ENCODE measurements around the gene FAM228B. TPM values are rescaled to one million over a fixed set of nuclear protein-coding genes. Genes with fewer than 3 reads are reported as not detected.
"Not testable (repeated sequence)": the region's sequence is repeated elsewhere in the genome, so short reads cannot be mapped to it uniquely, and the experiment has no call there.

FAM228B gene
- total RNA-seq, 1 donor from 2014 or later: 6.6 TPM

DNA sequence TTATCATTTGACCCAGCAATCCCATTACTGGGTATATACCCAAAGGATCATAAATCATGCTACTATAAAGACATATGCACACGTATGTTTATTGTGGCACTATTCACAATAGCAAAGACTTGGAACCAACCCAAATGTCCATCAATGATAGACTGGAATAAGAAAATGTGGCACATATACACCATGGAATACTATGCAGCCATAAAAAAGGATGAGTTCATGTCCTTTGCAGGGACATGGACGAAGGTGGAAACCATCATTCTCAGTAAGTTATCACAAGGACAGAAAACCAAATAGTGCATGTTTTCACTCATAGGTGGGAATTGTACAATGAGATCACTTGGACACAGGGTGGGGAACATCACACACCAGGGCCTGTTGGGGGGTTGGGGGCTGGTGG lies 22.5 kb upstream of the FAM228B start:
- intact Hi-C loops (cut with micrococcal nuclease): not testable (repeated sequence)

DNA sequence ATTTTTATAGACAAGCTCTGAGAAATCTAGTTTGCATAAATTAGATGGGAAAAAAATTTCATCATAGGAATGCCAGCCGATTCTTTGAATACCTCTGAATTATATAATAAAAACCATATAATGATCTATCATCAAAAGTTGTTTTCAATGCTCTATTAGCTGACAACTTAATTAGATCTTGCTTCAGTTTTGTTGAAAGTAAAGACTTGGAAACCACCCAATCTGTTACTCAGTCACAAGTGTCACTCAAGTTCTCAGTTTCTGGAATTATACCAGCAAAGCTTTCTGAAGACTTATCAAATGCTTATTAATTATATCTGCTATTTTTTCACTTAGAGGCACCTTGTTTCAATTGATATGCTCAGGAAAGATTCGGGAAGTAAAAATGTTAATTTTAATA lies 21.3 kb upstream of the FAM228B start:
- intact Hi-C loops (cut with micrococcal nuclease): no loop called here

DNA sequence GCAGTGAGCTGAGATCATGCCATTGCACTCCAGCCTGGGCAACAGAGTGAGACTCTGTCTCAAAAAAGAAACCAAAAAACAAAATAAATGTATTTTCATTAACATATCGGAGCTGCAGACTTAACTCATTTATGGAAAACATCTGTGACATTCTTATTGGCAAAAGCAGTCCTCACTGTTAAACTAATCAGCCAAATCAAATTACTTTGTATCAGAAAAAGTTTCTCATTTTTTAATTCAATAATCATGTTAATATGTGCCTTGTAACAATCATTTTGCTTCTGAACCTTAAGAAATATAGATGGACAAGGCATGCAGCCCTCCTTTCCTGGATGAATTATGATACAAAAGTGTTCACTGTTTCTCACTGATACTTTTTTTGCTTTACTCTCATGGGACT lies 20.6 kb upstream of the FAM228B start:
- intact Hi-C loops (cut with micrococcal nuclease): no loop called here

DNA sequence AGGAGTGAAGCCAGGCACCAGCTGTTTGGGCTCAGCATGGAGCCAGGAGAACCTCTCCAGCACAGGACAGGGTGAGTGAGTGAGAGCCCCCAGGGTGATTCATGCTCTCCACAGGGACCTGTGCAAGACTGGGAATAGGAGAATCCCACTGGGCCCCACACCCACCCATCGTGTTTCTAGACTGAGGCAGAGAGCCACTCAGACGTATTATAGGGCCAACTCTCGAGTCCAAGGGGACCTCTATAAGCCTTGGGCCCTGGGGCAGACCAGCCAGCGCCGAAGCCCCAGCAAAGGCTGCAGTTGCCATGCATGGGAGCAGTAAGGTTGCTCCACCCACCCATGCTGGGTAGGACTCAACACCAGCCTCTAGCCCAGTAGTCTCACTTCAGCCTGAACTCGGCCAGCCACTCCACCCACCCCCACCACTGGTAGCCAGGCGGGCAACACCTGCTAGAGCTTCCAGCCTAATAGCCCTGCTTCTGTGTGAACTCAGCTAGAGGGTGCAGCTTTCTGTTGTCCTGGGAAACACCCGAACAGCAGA lies 19.1 kb upstream of the FAM228B start:
- intact Hi-C loops (cut with micrococcal nuclease): no loop called here

DNA sequence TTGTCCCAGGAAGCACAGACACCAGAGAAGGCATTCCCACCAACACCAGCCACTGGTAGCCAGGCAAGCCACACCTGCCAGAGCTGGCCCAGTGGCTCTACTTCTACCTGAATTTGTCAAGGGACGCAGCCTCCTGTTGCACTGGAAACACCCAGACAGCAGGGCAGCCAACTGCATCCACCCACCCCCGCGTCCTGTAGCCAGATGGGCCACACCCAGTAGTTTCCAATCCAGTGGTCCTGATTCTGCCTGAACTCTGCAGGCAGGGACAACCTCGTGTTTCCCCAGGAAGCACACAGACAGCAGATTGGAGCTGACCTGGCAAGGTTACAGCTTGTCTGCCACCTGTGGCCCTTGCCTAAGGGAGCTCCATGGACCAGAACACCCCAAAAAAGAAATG lies 18.4 kb upstream of the FAM228B start:
- intact Hi-C loops (cut with micrococcal nuclease): no loop called here

DNA sequence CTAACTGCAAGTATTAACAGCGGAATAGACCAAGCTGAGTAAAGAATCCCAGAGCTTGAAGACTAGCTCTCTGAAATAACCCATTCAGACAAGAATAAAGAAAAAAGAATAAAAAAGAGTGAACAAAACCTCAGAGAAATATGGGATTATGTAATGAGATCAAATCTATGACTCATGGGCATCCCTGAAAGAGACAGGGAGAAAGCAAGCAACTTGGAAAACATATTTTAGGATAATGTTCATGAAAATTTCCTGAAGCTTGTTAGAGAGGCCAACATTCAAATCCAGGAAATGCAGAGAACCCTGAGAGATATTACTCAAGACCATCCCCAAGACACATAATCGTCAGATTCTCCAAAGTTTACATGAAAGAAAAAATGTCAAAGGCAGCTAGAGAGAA lies 17.5 kb upstream of the FAM228B start:
- intact Hi-C loops (cut with micrococcal nuclease): no loop called here

DNA sequence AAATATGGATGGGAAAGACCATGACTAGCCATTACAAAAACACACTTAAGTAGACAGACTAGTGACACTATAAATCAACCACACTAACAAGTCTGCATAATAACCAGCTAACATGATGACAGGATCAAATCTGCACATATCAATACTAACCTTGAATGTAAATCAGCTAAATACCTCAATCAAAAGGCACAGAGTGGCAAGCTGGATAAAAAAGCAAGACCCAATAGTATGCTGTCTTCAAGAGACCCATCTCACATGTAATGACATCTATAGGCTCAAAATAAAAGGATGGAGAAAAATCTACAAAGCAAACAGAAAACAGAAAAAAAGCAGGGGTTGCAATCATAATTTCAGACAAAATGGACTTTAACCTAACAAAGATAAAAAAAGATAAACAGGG lies 16.5 kb upstream of the FAM228B start:
- intact Hi-C loops (cut with micrococcal nuclease): no loop called here

DNA sequence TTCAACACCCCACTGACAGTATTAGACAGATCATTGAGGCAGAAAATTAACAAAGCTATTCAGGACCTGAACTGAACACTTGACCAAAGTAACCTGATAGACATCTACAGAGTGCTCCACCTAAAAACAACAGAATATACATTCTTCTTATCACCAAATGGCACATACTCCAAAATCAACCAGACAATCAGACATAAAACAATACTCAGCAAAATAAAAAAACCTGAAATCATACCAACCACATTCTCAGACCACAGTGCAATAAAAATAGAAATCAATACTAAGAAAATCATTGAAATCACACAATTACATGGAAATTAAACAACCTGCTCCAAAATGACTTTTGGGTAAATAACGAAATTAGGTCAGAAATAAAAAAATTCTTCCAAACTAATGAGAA lies 15.9 kb upstream of the FAM228B start:
- intact Hi-C loops (cut with micrococcal nuclease): no loop called here

DNA sequence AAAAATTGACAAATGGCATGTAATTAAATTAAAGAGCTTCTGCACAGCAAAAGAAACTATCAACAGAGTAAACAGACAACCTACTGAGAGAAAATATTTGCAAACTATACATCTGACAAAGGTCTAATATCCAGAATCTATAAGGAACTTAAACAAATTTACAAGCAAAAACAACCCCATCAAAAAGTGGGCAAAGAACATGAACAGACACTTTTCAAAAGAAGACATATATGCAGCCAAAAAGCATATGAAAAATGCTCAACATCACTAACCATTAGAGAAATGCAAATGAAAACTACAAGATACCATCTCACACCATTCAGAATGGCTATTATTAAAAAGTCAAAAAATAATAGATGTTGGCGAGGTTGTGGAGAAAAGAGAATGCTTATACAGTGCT lies 13.8 kb upstream of the FAM228B start:
- intact Hi-C loops (cut with micrococcal nuclease): not testable (repeated sequence)

DNA sequence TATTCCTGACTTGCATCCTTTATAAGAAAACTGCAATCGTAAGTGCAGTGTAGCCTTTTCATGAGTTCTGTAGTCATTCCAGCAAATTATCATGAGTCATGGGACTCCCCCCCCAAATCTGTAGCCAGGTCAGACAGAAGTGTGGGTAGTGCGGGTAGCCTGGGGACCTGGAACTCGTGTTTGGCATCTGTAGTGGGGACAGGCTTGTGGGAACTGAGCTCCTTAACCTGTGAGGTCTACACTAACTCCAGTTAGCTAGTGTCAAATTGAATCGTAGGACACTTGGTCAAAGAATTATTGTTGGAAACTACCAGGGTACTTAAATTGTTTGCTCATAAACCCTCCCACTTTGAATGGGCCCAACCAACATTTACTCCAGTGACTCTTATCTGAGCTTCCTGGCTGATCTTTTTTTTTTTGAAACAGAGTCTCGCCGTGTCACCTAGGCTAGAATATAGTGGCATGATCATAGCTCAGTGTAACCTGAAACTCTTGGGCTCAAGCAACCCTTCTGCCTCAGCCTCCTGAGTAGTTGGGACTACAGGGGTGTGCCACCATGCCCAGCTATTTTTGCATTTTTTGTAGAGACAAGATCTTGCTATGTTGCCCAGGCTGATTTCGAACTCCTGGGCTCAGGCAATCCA lies 12.5 kb upstream of the FAM228B start:
- intact Hi-C loops (cut with micrococcal nuclease): no loop called here

DNA sequence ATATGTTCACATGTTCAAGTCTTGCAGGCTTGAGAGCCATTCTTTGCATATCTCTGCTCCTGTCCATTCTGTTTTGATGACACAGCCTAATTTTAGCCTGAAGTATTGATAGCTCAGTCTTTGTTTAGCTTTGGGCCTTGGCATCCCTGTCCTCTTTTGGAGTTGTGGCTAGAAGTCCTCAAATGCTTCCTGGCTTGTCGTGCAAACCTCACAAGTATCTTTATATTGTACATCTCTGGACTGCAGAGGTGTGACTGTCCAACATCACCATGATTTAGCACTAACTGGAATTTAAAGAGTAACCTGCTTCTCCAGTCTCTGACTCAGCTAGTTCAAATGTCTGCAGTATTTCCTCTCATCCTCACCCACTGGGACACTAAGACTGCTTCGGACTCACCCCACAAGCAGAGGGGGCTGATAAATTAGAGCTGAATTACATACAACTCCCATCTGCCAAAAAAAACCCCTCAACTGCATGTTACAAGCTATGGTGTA lies 11.8 kb upstream of the FAM228B start:
- intact Hi-C loops (cut with micrococcal nuclease): no loop called here

DNA sequence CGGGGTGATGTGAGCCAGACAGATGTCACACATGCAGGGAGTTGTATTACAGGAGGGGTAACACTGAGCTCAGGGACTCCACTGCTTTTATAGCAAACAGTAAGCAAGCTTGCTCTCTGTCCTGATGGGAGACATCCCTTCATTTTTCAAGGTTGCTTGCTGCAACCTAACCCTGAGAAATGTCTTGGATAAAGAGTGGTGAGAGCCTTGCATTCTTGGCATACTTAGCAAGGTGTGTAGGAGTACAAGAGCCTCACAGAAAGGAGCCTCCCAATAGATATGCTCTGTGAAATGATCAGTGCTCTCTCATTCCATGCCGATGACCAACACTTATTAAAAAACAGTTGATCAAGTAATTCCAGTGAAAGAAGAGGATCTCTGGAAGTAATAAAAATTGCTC lies 8.2 kb upstream of the FAM228B start:
- intact Hi-C loops (cut with micrococcal nuclease): no loop called here

DNA sequence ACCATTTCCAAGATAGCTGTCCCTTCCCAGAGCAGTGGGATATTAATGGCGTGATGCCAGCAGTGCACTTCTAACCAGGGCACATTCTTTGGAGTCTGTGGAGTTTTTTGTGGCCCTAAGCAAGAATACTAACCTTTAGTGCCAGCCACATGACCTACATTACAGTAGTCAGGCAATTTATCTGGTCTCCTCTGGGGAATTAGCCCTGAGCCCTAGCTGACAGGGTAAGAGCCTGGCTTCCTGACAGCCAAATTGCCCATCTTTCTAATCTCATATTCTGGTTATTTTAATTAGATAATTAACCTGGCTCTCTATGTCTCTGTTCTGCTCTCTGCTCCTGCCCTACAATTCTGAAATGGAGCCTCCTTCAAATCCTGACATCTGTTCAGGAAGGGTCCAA lies 5.4 kb upstream of the FAM228B start:
- intact Hi-C loops (cut with micrococcal nuclease): no loop called here

DNA sequence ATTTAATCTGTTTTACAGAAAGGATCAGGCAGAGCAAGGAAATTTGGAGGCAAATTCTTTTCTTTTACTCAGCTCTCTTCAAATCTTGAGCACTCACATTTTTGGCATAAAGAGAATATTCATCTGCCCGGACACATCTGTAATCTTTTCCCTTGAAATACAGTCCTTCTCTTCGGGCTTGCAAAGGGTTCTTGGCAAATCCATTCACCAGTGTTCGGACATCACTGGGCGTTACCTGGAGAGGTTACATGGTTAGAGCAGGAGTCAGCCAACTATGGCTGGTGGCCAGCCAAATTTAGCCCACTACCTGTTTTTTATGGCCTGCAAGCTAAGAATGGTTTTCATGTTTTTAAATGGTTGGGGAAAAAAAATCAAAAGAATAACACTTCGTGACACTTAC lies 2.2 kb upstream of the FAM228B start:
- intact Hi-C loops (cut with micrococcal nuclease): loop anchor here (5.0 to 10.0 kb wide), 3 partner anchors 194 to 374 kb away; partner anchors contain the start of genes ATAD2B, ITSN2 and NCOA1

DNA sequence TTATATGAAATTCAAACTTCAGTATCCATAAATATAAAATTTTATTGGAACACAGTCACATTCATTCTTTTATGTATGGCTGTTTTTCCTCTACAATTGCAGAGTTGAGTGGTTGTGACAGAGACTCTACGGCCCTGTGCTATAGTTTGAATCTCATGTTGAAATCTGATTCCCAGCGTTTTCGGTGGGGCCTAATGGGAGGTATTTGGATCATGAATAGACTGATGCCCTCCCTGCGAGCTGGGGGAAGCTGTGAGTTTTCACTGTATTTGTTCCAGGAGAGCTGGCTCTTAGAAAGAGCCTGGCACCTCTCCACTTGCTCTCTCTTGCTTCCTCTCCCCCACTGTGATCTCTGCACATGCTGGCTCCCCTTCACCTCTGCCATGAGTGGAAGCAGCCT lies 1.8 kb upstream of the FAM228B start:
- intact Hi-C loops (cut with micrococcal nuclease): loop anchor here (5.0 to 10.0 kb wide), 3 partner anchors 194 to 373 kb away; partner anchors contain the start of genes ATAD2B, ITSN2 and NCOA1

DNA sequence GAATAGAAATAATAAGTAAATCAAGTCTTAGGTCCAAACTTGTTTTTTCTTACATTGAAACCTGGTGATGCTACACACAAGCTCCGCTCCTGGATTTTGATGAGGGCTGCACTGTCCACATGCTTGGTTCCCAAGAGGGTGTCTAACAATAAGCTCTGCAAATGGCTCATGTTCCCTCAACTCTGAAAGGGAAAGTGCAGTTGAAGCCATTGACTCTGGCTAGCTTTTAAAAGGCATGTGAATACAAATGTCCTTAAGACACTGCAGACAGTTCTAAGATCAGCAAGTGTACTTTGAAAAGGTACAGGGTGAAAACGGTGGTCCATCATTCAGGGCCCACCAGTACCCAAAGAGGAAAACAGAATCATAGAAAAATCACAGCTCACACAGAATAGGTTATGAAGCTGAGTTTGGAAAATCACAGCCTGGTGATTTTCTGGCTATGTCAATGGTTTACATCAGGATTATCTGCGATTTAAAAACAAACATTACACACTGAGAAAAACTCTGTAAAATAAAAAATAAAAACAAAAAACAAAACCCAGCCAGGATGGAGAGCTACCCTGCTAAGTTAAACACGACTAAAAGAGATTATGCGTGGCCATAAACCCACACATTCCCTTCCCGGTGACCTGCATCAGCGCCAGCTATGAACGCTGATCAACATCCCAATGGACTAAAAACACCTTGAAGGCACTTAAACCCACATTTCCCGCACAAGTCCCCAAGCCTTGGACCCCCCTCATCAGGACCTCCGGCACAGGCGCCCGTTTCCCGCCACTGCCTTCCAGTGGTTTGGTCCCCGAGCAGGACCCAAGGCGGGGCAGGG lies 689 bp upstream of the FAM228B start:
- intact Hi-C loops (cut with micrococcal nuclease): loop anchor here (2.0 to 10.0 kb wide), 4 partner anchors 46 to 372 kb away; partner anchors contain the start of genes ATAD2B, ITSN2, NCOA1 and SF3B6

DNA sequence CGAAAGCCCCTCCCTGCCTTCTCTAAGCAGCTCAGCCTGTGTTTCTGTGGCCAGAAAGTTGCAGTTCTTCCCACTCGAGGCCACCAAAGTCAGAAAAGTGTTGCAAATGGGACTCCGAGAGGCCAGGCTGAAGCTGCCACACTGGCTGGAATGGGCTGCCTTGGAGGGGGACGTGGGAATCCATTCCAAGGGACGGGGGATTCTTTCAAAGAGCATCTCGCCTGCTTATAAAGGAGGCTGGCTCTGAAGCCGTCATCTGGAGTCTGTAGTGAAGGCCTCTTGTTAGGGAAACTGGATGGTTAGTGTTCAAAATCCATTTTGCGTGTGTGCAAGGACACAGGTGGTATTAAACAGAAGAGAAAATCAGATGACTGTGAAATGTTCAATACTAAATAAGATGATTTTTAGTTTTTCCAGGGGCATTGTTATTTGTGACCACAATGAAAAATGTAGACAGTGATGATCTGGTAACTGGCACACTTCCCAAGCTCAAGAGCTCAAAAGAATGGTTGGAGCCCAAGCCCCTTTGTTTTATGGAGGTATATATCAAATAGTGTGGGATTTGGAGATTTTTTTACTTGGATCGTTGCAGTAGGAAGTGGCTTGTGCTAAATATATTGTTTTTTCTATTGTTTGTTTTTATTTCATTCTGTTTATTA lies 782 bp downstream of the FAM228B start:
- intact Hi-C loops (cut with micrococcal nuclease): loop anchor here (2.0 to 10.0 kb wide), 4 partner anchors 47 to 371 kb away; partner anchors contain the start of genes ATAD2B, ITSN2, NCOA1 and SF3B6

DNA sequence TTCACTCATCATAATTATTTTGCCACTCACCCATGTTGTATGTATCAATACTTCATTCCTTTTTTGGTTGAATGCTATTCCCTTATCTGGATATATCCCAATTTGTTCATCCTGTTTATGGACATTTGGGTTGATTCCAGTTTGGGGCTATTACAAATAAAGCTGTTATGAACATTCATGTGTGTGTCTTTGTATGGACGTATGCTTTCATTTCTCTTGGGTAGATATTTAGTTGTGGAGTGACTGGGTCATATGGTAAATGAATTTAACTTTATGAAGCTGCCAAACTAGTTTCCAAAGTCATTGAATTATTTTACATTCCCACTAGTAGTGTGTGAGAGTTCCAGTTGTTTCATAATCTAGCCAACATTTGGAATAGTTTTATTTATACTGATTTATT lies 2.7 kb downstream of the FAM228B start:
- intact Hi-C loops (cut with micrococcal nuclease): loop anchor here (10.0 kb wide), 1 partner anchor 369 kb away; the partner anchor contains the start of gene NCOA1

DNA sequence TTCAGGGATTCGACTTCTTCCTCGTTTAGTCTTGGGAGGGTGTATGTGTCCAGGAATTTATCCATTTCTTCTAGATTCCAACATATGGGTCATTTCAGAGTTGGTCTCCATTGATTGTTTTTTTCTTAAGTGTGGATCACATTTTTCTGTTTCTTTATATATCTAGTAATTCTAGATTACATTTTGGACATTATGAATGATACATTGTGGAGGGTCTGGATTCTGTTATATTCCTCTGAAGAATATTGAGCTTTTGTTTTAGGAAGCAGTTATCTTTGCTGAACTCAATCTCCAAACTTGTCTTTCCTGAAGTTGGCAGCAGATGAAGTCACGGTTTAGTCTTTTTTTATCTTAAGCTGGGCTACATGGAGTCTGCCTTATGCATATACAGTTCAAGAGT lies 9.3 kb downstream of the FAM228B start:
- intact Hi-C loops (cut with micrococcal nuclease): no loop called here

DNA sequence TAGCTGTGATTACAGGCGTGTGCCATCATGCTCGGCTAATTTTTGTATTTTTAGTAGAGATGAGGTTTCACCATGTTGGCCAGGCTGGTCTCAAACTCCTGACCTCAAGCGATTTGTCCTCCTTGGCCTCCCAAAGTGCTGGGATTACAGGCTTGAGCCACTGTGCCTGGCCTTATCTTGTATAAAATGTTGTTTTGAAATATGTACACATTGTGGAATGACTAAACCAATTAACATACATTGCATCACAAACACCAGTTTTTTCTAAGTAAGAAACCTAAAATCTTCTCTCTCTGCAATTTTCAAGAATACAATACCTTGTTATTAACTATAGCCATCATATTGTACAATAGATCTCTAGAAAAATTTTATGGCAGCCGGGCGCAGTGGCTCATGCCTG lies 17.0 kb downstream of the FAM228B start:
- intact Hi-C loops (cut with micrococcal nuclease): not testable (repeated sequence)

DNA sequence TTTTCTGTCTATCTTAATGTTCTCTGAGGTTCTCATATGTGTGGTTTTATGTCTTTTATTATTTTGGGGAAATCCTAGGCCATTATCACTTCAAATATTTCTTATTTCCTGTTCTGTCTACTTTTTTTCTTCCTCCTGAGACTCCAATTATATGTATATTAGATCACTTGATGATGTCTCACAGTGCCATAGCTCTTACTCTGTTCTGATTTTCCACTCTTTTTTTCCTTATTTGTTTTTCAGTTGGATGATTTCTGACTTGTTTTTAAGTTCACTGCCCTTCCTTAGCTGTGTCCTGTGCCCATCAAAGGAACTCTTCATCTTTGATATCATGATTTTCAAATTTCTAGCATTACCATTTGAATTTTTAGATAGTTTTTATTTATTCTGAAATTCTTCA lies 24.1 kb downstream of the FAM228B start:
- intact Hi-C loops (cut with micrococcal nuclease): no loop called here
